ENCODE data around the gene TXLNA. TPM values are rescaled to one million over a fixed set of nuclear protein-coding genes. Genes with fewer than 3 reads are reported as not detected.

Gene TXLNA
- polyA plus RNA-seq, 1 experiment = 49.3 TPM

DNA sequence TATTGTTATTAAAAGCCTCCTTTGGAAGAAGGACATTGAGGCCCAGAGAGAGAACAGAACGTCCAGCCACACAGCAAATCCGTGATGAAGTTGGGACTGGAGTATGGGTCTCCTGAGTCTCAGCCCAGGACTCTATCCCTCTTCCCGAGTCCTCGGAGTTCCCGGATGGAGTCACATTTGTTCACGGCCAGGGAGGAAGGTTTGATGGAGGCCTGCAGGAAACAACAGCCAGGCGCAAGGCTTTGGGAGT lies 357 bp upstream of the TXLNA start:
- Histone ChIP-seq H3K27ac (ENCODE audit: low read depth, low read length) (peak overlapping the region; percentile 58), H3K9me3 (ENCODE audit: control insufficient read depth, insufficient read depth, low read length) (no peaks in the 10 kb centered on the region; the same call in 1 of the 2 replicates), H3K4me3 (ENCODE audit: low read depth, low read length) (peak overlapping the region; percentile 81), H3K27me3 (ENCODE audit: control insufficient read depth, insufficient read depth, low read length) (no peaks in the 10 kb centered on the region)
- ChIA-PET CTCF (no interaction called here), POLR2A (interaction anchor here (0.7 to 2.6 kb wide), 13 partner anchors 18 to 157 kb away, joined by 3 to 19 read pairs (median 7); partner anchors contain the start of genes CCDC28B, IQCC, KPNA6 and MARCKSL1)
- TF ChIP-seq, protein P1, sequence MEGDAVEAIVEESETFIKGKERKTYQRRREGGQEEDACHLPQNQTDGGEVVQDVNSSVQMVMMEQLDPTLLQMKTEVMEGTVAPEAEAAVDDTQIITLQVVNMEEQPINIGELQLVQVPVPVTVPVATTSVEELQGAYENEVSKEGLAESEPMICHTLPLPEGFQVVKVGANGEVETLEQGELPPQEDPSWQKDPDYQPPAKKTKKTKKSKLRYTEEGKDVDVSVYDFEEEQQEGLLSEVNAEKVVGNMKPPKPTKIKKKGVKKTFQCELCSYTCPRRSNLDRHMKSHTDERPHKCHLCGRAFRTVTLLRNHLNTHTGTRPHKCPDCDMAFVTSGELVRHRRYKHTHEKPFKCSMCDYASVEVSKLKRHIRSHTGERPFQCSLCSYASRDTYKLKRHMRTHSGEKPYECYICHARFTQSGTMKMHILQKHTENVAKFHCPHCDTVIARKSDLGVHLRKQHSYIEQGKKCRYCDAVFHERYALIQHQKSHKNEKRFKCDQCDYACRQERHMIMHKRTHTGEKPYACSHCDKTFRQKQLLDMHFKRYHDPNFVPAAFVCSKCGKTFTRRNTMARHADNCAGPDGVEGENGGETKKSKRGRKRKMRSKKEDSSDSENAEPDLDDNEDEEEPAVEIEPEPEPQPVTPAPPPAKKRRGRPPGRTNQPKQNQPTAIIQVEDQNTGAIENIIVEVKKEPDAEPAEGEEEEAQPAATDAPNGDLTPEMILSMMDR (IDR thresholded peaks at IDR 0.05; ENCODE audit: low read depth, low read length) = no peak
- DNase-seq (ENCODE audit: low read depth, low spot score) = no peak

DNA sequence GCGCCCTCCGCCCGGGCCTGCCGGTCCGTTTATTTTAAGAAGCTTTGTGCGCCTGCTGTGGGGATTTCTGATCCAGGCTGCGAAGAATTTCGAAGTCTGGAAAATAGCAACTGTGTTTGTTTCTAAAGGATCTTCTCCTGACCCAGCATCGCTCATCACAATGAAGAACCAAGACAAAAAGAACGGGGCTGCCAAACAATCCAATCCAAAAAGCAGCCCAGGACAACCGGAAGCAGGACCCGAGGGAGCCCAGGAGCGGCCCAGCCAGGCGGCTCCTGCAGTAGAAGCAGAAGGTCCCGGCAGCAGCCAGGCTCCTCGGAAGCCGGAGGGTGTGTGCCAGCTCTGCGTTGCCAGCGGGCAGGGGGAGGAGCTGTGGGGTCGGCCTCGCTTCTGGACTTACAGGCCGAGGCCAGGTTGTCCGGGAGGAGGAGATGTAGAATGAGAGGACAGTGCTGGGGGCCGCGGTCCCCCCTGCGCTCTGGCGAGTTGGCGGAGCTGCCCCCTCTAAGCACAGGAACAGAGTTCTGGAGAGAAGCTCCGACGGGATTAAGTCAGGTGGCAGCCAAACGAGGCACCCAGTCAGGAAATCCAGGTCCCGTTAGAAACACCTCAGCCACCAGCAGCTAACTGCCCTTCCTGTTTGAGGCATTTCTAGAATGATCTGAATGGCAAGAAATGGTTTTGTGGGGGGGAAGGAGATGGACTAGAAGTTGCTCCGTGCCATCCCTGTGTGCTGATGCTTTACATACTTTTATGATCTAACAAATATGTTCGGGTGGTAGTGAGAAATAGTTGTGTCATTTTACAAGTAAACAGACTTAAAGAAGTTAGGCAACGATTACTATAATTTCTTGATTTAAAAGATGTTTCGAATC lies 948 bp downstream of the TXLNA start:
- Histone ChIP-seq H3K4me3 (ENCODE audit: low read depth, low read length) (peak overlapping the region; percentile 81), H3K27me3 (ENCODE audit: control insufficient read depth, insufficient read depth, low read length) (no peaks in the 10 kb centered on the region), H3K9me3 (ENCODE audit: control insufficient read depth, insufficient read depth, low read length) (no peaks in the 10 kb centered on the region; the same call in 1 of the 2 replicates), H3K27ac (ENCODE audit: low read depth, low read length) (peak overlapping the region; percentile 97)
- ChIA-PET CTCF (interaction anchor here (0.6 kb wide), 1 partner anchor 160 kb away, joined by 6 read pairs; no protein-coding TSS in a partner anchor), POLR2A (interaction anchor here (0.5 to 2.6 kb wide), 13 partner anchors 17 to 156 kb away, joined by 3 to 19 read pairs (median 7); partner anchors contain the start of genes CCDC28B, IQCC, KPNA6 and MARCKSL1)
- DNase-seq (ENCODE audit: low read depth, low spot score) = no peak
- TF ChIP-seq, protein P1 (IDR thresholded peaks at IDR 0.05; ENCODE audit: low read depth, low read length) = no peak

DNA sequence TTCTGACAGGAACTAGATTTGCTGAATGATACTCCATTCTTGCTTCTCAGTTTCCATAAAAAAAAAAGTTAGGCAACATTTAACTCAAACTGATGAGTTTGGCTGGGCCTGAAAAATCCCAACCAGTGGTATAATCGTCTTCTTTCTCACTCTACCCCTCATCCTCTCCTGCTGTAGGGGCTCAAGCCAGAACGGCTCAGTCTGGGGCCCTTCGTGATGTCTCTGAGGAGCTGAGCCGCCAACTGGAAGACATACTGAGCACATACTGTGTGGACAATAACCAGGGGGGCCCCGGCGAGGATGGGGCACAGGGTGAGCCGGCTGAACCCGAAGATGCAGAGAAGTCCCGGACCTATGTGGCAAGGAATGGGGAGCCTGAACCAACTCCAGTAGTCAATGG lies 1.6 kb downstream of the TXLNA start:
- TF ChIP-seq, protein P1 (IDR thresholded peaks at IDR 0.05; ENCODE audit: low read depth, low read length) = no peak
- POLR2A ChIA-PET = interaction anchor here (0.9 to 2.6 kb wide), 6 partner anchors 16 to 155 kb away, joined by 3 to 19 read pairs (median 6); partner anchors contain the start of genes IQCC, KPNA6, MARCKSL1 and TMEM39B
- CTCF ChIA-PET = interaction anchor here (0.8 to 0.9 kb wide), 2 partner anchors 72 to 169 kb away, joined by 4 to 6 read pairs; no protein-coding TSS in a partner anchor

DNA sequence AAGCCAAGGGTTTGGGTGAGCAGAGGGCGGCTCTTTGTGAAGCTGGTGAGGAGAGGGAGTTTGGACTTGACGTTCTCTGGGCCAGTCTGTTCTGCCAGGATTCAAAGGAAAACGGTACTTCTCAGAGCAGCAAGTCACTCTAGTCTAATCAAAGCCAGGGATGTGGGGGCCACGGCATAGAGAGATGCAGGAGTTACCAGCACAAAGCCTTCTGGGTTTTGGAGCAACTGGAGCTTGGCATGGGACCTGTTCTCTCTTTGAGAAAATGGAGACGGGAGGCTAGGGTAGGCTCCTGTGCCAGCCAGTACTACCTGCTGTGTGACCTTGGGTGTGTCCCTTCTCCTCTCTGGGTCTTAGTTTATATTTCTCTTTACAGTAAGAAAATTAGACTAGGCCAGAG lies 2.1 kb downstream of the TXLNA start:
- ChIA-PET CTCF (interaction anchor here (0.6 to 0.9 kb wide), 3 partner anchors 9 to 169 kb away, joined by 3 to 6 read pairs (median 4); no protein-coding TSS in a partner anchor), POLR2A (interaction anchor here (1.0 to 2.6 kb wide), 3 partner anchors 24 to 154 kb away, joined by 3 to 10 read pairs (median 4); partner anchors contain the start of genes IQCC, MARCKSL1 and TMEM39B)
- Histone ChIP-seq H3K27ac (ENCODE audit: low read depth, low read length) (no peak overlapping the region), H3K4me3 (ENCODE audit: low read depth, low read length) (peak overlapping the region; percentile 81), H3K9me3 (ENCODE audit: control insufficient read depth, insufficient read depth, low read length) (no peaks in the 10 kb centered on the region; the same call in 1 of the 2 replicates), H3K27me3 (ENCODE audit: control insufficient read depth, insufficient read depth, low read length) (no peaks in the 10 kb centered on the region)
- no peak for DNase-seq (ENCODE audit: low read depth, low spot score)
- TF ChIP-seq, protein P1 (IDR thresholded peaks at IDR 0.05; ENCODE audit: low read depth, low read length) = no peak

More for the DNA sequence above, 1.6 kb downstream of the TXLNA start:
- H3K9me3 ChIP-seq (ENCODE audit: control insufficient read depth, insufficient read depth, low read length) = no peaks in the 10 kb centered on the region; the same call in 1 of the 2 replicates
- DNase-seq (ENCODE audit: low read depth, low spot score) = no peak
- H3K27me3 ChIP-seq (ENCODE audit: control insufficient read depth, insufficient read depth, low read length) = no peaks in the 10 kb centered on the region
- peak overlapping the region; percentile 71 for H3K27ac ChIP-seq (ENCODE audit: low read depth, low read length)
- H3K4me3 ChIP-seq (ENCODE audit: low read depth, low read length) = peak overlapping the region; percentile 81

Measured in AG04450 (cell line).